Heart left ventricle (tissue), 16 donors: ENCODE data around the gene NCL. TPM values are rescaled to one million over a fixed set of nuclear protein-coding genes. Genes with fewer than 3 reads are reported as not detected.
"Not testable (repeated sequence)": the region's sequence is repeated elsewhere in the genome, so short reads cannot be mapped to it uniquely, and the experiment has no call there.

Source experiments
- ATAC-seq, 4 donors: fragments of 200-7000 bp; cut with Tn5 transposase; one replicate each; pipeline ENCODE4 v1.9.1; 2020 to 2022; ENCODE audit warnings: moderate library complexity in 4 of 4, mild to moderate bottlenecking in 3 of 4, moderate number of reproducible peaks in 1 of 4
- DNase-seq, 5 donors: peaks; one replicate each; pipeline ENCODE4 v3.0.0-alpha.2; 2020
- H3K27ac ChIP-seq, 12 donors: fragments of 200-600 bp; sonication (generic) in 4 of 12; one replicate each; pipeline versions ENCODE4 v1.5.0 to v1.8.0; 2016 to 2022; ENCODE audit warnings: mild to moderate bottlenecking in 2 of 12
- H3K27me3 ChIP-seq, 9 donors: fragments of 200-600 bp; sonication (generic) in 2 of 9; one replicate each; pipeline versions ENCODE4 v1.5.1 to v1.8.0; 2016 to 2022; ENCODE audit warnings: mild to moderate bottlenecking in 3 of 9
- H3K36me3 ChIP-seq, 9 donors: fragments of 200-600 bp; sonication (generic) in 2 of 9; one replicate each; pipeline versions ENCODE4 v1.5.0 to v1.8.0; 2018 to 2022; ENCODE audit warnings: mild to moderate bottlenecking in 2 of 9
- H3K4me1 ChIP-seq, 12 donors: fragments of 200-600 bp; sonication (generic) in 4 of 12; one replicate each; pipeline versions ENCODE4 v1.5.0 to v1.8.0; 2016 to 2022; ENCODE audit warnings: mild to moderate bottlenecking in 3 of 12
- H3K4me3 ChIP-seq, 12 donors: fragments of 200-600 bp; sonication (generic) in 4 of 12; one replicate each; pipeline versions ENCODE4 v1.5.0 to v1.8.0; 2017 to 2022; ENCODE audit warnings: mild to moderate bottlenecking in 9 of 12, moderate library complexity in 4 of 12
- H3K9me3 ChIP-seq, 12 donors: fragments of 200-600 bp; sonication (generic) in 4 of 12; one replicate each; pipeline versions ENCODE4 v1.5.0 to v1.8.0; 2016 to 2022; ENCODE audit warnings: mild to moderate bottlenecking in 1 of 12
- POLR2A ChIP-seq, 2 donors: fragments of 450-650 bp; IDR thresholded peaks; one replicate each; pipeline ENCODE4 v1.6.1; 2017; ENCODE audit warnings: antibody characterized with exemption in 2 of 2, mild to moderate bottlenecking in 2 of 2, moderate library complexity in 2 of 2
- WGBS, 4 donors: extraction: QIAGEN DNeasy Blood & Tissue Kit in 2 of 4; methylation state at CpG; one replicate each; pipeline versions ENCODE4 v1.1.5 to v1.1.7; 2013 to 2018; 5-methylcytosine and 5-hydroxymethylcytosine counted together
- intact Hi-C, 10 donors: fragments of 100-400 bp; cut with DNase I; formaldehyde crosslinking; loops; one replicate each; pipeline versions ENCODE4 v1.11.1 to v1.14.2; 2022
- polyA plus RNA-seq, 2 donors: library from polyadenylated mRNA; stranded (reverse); fragments of 200-250 nt; gene quantifications; one replicate each; pipeline ENCODE4 v1.2.3, GENCODE V29; 2013
- total RNA-seq, 9 donors: library from RNA; depleted of rRNA in 2 of 9; stranded (reverse); fragments of >200 nt in 2 of 9; fragmentation: NEBNext Ultra II Directional in 3 of 9; extraction: Animal tissue kit (Norgen Biotek cat#: 25700) in 3 of 9; gene quantifications; one replicate each; pipeline versions ENCODE4 v1.1.0 to v1.2.4, GENCODE V29; 2016 to 2023
- TF ChIP-seq, protein P1 (sequence below), 12 donors: fragments of 200-600 bp; sonication (generic) in 4 of 12; IDR thresholded peaks; one replicate each; pipeline versions ENCODE4 v1.5.0 to v1.8.0; 2018 to 2022; ENCODE audit warnings: antibody characterized with exemption in 12 of 12, mild to moderate bottlenecking in 5 of 12
- donor health status: ischemic (EF 13 %, LVEDD 7.1; RV severe dilation, severe dysfunction).
- donor health status: healthy with polysubstance abuse.
- donor health status: DM: no; HTN: yes; CAD: no.
- donor health status: DM: no; HTN: no; CAD: no.
- donor health status: ischemic (EF 25% LVEDD 6.9; RV normal size, moderate dysfunction).
- donor health status: ischemic (EF 25% LVEDD 5.7; RV mildly dilated, moderate dysfunction).
- donor health status: healthy.
- donor health status: DM: yes; HTN: yes; CAD: no.
- donor health status: ischemic (EF 35%, LVEDD 5.7; RV mildly dilated, moderate dysfunction).
- donor health status: nonischemic (EF 11% LVEDD 7.7; RV severe dilation, severe dysfunction).
- donor health status: DM: yes; HTN: yes; CAD: no.
- donor health status: PGD.
- donor health status: ischemic (EF 29% LVEDD 5.4; RV normal size, mild dysfunction).
- donor health status: nonischemic (EF 23%, LVEDD 6.1; RV moderate dilation, normal function).

NCL gene
- total and polyA plus RNA-seq, 11 donors = 60.9 to 352 (median 274) TPM

DNA sequence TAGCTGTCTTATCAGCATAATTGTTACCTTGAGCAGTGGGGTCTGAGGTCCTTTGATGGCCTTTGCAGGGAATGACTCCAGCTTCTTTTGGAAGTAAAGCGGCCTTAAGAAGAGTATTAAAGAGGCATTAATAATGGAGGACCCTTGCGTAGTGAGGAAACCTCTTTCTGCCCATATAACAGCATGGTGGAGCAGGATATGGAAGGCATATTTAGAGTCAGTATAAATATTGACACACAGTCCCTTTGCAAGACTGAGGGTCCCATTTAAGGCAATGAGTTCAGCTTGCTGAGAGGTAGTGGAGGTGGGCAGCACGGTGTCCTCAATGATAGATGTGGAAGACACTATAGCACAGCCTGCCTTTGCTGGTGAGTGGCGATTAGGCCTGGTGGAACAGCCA is 32.7 kb downstream of the NCL start:
- Histone ChIP-seq H3K4me1 (no peaks in the 10 kb centered on the region), H3K27me3 (no peaks in the 10 kb centered on the region), H3K27ac (no peak overlapping the region), H3K9me3 (no peaks in the 10 kb centered on the region), H3K36me3 (no peaks in the 10 kb centered on the region), H3K4me3 (no peak overlapping the region)
- ATAC-seq = no peak
- intact Hi-C loops = no loop called here
- no peak for DNase-seq
- TF ChIP-seq, protein P1, sequence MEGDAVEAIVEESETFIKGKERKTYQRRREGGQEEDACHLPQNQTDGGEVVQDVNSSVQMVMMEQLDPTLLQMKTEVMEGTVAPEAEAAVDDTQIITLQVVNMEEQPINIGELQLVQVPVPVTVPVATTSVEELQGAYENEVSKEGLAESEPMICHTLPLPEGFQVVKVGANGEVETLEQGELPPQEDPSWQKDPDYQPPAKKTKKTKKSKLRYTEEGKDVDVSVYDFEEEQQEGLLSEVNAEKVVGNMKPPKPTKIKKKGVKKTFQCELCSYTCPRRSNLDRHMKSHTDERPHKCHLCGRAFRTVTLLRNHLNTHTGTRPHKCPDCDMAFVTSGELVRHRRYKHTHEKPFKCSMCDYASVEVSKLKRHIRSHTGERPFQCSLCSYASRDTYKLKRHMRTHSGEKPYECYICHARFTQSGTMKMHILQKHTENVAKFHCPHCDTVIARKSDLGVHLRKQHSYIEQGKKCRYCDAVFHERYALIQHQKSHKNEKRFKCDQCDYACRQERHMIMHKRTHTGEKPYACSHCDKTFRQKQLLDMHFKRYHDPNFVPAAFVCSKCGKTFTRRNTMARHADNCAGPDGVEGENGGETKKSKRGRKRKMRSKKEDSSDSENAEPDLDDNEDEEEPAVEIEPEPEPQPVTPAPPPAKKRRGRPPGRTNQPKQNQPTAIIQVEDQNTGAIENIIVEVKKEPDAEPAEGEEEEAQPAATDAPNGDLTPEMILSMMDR (IDR thresholded peaks at IDR 0.05) = no peak
- no peak for TF ChIP-seq POLR2A (IDR thresholded peaks at IDR 0.05)
- 93 to 97% (median 95%) methylated on average over 4 of the region's 4 CpGs for WGBS, 4 donors

DNA sequence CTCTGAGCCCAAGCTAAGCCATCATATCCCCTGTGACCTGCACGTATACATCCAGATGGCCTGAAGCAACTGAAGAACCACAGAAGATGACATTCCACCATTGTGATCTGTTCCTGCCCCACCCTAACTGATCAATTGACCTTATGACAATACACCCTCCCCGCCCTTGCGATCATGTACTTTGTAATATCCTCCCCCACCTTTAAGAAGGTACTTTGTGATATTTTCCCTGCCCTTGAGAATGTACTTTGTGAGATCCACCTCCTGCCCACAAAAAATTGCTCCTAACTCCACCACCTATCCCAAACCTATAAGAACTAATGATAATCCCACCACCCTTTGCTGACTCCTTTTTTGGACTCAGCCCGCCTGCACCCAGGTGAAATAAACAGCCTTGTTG is 33.8 kb downstream of the NCL start:
- 82 to 92% (median 85%) methylated on average over 4 of the region's 4 CpGs for WGBS, 4 donors
- ATAC-seq, H3K36me3 ChIP-seq, intact Hi-C loops, H3K27ac ChIP-seq, H3K4me1 ChIP-seq, H3K27me3 ChIP-seq, H3K9me3 ChIP-seq, H3K4me3 ChIP-seq, DNase-seq: not testable (repeated sequence)

DNA sequence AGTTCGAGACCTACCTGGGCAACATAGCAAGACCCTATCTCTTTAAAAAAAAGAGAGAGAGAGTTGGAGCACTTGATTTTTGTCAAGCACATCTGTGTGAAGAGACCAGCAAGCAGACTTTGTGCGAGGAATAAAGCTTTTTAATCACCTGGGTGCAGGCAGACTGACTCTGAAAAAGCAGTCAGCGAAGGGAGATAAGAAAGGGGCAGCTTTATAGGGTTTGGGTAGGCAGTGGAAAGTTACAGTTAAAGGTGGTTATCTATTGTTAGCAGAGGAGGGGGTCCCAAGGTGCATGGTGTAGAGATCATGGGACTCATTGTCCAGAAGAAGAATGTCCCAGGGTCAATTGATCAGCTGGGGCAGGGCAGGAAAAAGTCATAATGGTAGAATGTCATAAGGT is 34.4 kb downstream of the NCL start:
- H3K27me3 ChIP-seq = no peaks in the 10 kb centered on the region
- 84 to 88% (median 86%) methylated on average over 3 of the region's 3 CpGs for WGBS, 4 donors
- H3K4me1 ChIP-seq = no peaks in the 10 kb centered on the region
- no peak overlapping the region for H3K4me3 ChIP-seq
- intact Hi-C loops = no loop called here
- no peak for ATAC-seq
- H3K27ac ChIP-seq = no peak overlapping the region
- no peaks in the 10 kb centered on the region for H3K9me3 ChIP-seq
- no peaks in the 10 kb centered on the region for H3K36me3 ChIP-seq
- no peak for TF ChIP-seq POLR2A (IDR thresholded peaks at IDR 0.05)
- TF ChIP-seq, protein P1 (IDR thresholded peaks at IDR 0.05) = no peak
- DNase-seq = no peak

DNA sequence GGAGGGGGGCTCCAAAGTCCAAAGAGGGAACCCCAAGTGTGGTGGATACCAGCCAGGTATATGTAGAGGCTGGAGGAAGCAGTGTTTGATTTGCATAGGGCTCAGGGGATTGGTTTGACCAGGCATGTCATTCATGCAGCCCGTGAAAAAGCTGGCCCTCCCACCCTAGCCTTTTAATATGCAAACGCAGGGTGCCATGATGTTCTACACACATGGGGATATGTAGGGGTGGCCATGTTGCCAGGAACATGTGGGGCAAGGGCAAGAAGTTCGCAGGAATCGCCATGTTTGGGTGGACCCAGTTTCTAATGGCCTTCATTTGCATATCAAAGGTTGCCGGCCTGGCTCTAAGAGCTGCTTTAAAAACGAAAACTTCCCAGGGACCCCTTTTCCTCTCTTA is 35.1 kb downstream of the NCL start:
- TF ChIP-seq, protein P1 (IDR thresholded peaks at IDR 0.05) = no peak
- Histone ChIP-seq H3K27me3 (no peaks in the 10 kb centered on the region), H3K4me3 (no peak overlapping the region), H3K36me3 (no peaks in the 10 kb centered on the region), H3K27ac (no peak overlapping the region), H3K9me3 (no peaks in the 10 kb centered on the region), H3K4me1 (no peaks in the 10 kb centered on the region)
- DNase-seq (no peak), ATAC-seq (no peak)
- intact Hi-C loops = no loop called here
- 70 to 78% (median 73%) methylated on average over 6 of the region's 6 CpGs for WGBS, 4 donors

DNA sequence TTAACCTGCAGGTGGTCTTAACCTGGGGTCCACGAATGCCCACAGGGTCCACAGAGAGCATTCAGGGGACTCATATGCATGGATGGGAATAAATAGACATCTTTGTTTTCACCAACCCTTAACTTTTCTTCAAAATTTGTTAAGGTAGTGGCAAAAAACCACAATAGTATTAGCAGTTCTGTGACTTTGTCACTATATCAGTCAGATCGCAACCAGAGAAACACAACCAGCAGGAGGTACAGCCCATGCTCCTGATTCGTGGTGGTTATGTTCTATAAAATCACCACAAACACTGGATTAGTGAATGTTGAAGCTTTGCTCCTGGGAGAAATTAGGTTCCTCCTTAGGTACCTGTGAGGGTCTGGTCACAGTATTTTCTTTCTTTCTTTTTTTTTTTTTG is 37.2 kb downstream of the NCL start:
- 83 to 91% (median 87%) methylated on average over 3 of the region's 3 CpGs for WGBS, 4 donors
- intact Hi-C loops = no loop called here
- no peaks in the 10 kb centered on the region for H3K36me3 ChIP-seq
- no peaks in the 10 kb centered on the region for H3K4me1 ChIP-seq
- no peak overlapping the region for H3K4me3 ChIP-seq
- H3K9me3 ChIP-seq = no peaks in the 10 kb centered on the region
- TF ChIP-seq, protein P1 (IDR thresholded peaks at IDR 0.05) = no peak
- no peak for TF ChIP-seq POLR2A (IDR thresholded peaks at IDR 0.05)
- no peaks in the 10 kb centered on the region for H3K27me3 ChIP-seq
- H3K27ac ChIP-seq = no peak overlapping the region
- no peak for ATAC-seq
- DNase-seq = no peak
